ENCODE measurements around the gene USP5.

DNA sequence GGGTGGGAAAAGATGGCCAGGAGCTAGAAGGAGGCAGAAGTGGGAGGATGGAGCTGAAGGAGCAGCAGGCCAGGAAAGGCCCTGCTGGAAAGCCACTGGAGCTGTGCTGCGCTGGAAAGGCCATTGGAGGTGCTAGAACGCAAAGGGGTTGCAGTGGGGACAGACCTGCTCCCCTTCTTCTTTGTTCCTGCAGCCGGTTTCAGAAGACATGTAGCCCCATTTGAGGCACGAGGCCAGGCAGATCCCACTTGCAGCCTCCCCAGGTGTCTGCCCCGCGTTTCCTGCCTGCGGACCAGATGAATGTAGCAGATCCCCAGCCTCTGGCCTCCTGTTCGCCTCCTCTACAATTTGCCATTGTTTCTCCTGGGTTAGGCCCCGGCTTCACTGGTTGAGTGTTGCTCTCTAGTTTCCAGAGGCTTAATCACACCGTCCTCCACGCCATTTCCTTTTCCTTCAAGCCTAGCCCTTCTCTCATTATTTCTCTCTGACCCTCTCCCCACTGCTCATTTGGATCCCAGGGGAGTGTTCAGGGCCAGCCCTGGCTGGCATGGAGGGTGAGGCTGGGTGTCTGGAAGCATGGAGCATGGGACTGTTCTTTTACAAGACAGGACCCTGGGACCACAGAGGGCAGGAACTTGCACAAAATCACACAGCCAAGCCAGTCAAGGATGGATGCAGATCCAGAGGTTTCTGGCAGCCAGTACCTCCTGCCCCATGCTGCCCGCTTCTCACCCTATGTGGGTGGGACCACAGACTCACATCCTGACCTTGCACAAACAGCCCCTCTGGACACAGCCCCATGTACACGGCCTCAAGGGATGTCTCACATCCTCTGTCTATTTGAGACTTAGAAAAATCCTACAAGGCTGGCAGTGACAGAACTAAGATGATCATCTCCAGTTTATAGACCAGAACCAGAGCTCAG lies 32.6 kb upstream of the USP5 start:
- TF ChIP-seq EZH2phosphoT487 (IDR thresholded peaks at IDR 0.05; ENCODE audit: low read depth, severe bottlenecking, unreplicated experiment) (no peak), CTCF (IDR thresholded peaks at IDR 0.05; ENCODE audit: poor library complexity) (no peak), EZH2 (IDR thresholded peaks at IDR 0.05; ENCODE audit: borderline replicate concordance) (no peak)

Measured in hepatocyte (in vitro differentiated cells).